Measurements from ENCODE around the gene SELENOM.

- TF ChIP-seq, protein P1, sequence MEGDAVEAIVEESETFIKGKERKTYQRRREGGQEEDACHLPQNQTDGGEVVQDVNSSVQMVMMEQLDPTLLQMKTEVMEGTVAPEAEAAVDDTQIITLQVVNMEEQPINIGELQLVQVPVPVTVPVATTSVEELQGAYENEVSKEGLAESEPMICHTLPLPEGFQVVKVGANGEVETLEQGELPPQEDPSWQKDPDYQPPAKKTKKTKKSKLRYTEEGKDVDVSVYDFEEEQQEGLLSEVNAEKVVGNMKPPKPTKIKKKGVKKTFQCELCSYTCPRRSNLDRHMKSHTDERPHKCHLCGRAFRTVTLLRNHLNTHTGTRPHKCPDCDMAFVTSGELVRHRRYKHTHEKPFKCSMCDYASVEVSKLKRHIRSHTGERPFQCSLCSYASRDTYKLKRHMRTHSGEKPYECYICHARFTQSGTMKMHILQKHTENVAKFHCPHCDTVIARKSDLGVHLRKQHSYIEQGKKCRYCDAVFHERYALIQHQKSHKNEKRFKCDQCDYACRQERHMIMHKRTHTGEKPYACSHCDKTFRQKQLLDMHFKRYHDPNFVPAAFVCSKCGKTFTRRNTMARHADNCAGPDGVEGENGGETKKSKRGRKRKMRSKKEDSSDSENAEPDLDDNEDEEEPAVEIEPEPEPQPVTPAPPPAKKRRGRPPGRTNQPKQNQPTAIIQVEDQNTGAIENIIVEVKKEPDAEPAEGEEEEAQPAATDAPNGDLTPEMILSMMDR (IDR thresholded peaks at IDR 0.05; ENCODE audit: low read length): no peak
- no peak for TF ChIP-seq EZH2 (optimal IDR thresholded peaks at IDR 0.05; ENCODE audit: low read depth, low read length)
Observed at GRCh38 chr22:31105282-31105929, 2.0 kb downstream of the SELENOM start.
